Stimulated activated CD8-positive, alpha-beta memory T cell treated with anti-CD3 and anti-CD28 coated beads, Interleukin-15, amount 100 ng/mL, for 48 hours (primary cell): ENCODE data around the gene CHD2.

ENCODE experiments used
- DNase-seq, 2 donors: peaks; one replicate each; pipeline ENCODE4 v3.0.0-alpha.2; 2020; ENCODE audit warnings: low read depth in 2 of 2

CHD2 gene

GRCh38 chr15:92930776-92931175 lies 30.7 kb downstream of the CHD2 start:
- no peak for DNase-seq

DNA sequence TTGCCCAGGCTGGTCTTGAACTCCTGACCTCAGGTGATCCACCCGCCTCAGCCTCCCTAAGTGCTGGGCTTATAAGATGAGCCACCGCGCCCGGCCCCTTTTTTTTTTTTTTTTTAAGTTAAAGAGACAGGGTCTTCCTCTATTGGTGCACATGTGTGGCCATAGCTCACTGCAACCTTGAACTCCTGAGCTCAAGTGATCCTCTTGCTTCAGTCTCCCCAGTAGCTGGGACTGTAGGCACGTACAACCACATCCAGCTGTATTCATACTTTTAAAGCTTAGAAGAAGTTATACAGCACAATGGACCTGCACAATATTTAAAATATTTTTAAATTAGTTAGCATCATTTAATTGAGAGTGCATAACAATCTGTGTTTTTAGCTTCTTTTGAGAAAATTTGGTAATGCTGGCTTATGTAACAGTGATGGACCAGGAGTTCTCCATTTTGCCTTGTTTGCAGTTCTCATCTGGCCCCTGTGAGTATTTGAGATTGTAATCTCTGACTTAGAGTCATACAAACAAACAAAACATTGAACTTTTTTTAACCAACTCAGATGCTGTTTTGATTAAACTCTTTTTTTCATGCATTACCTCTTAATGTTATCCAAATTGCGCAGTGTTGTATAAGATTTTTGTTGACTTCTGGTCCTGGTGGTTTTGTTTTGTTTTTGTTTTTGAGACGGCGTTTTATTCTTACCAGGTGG lies 33.0 kb downstream of the CHD2 start:
- DNase-seq: no peak

DNA sequence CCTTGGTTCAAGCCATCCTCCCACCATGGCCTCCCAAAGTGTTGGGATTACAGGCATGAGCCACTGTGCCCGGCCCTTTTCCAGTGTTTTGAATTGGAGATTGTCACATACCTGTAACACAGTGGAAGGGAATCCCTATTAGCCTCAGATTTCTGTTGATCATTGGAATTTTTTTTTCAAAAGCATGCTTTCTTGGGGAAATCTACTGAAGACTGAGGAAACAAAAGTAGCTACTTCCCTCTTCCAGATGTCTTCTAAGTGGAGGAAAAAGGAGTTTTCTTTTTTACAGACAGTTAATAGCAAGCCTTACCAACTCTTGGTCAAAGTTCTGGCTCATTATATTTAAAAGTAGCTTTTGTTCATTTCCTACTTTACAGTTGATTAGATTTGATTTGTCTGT lies 33.7 kb downstream of the CHD2 start:
- no peak for DNase-seq

GRCh38 chr15:92934716-92935115 lies 34.6 kb downstream of the CHD2 start:
- DNase-seq: no peak

DNA sequence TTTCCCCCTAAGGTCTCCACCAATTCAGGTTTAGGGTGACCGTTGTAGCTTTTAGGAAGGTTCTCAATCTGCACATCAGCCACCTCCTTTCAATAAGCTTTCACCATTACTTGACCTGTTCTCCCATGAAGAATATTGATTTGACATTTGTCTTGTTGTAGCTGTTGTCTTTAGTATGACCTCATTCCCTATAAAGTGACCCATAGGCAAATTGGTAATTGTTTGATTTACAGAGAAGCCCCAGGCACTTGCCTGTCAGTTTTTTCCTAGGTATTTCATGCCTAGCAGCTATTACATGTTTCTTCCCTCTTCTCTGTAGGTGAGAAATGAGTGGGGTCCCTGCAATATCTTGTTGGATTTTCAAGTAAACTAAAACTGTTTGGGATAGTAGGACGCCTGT lies 36.0 kb downstream of the CHD2 start:
- DNase-seq: no peak

- no peak for DNase-seq
These were observed 36.6 kb downstream of the CHD2 start for GRCh38 chr15:92936693-92937092.

DNA sequence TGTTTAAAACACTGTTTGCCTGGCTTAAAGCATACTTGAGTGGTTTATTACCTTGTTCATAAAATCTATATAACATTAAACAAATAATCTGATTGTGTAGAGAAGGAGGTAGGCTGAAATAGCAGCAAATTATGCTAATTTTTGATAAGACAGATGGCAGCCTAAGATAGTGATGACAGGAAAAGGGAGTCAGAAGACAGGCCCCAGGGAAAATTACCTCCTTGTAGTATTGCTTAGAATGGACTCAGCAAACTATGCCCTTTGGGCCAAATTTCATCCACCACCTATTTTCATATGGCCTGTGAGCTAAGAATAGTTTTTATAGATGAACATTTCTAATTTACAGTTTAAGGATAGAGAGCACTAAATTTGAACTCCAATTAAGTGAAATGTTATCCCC lies 37.8 kb downstream of the CHD2 start:
- no peak for DNase-seq

DNA sequence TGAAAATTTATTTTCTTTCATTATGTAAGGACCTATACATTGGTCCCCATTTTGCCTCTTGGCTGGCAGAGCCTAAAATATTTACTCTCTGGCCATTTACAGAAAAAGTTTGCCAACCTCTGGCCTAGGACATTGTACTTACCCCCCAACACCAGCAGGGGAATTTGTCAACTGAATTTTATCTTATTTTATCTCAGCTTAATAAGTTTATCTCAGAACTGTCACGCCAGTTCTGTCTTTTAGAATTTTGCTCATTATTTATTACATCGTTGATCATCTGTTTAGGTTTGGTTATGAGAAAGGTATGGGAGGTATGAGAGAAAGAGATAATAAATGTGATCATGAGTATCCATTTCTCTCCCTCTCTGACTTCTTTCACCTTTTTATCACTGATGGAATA lies 38.3 kb downstream of the CHD2 start:
- no peak for DNase-seq

DNA sequence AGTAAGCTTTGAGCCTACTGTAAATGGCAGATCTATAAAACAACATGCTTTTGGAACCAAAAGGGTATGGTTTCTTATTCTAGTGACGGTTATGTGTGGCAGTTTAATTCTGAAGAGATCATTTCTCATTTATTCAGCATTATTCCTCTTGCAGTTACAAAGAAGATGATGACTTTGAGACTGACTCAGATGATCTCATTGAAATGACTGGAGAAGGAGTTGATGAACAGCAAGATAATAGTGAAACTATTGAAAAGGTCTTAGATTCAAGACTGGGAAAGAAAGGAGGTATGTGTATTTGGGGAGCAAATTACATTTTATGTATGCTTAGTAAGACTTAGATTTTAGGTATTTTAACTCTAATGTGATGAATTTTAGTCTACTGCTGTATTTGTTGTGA lies 41.5 kb downstream of the CHD2 start:
- no peak for DNase-seq

DNA sequence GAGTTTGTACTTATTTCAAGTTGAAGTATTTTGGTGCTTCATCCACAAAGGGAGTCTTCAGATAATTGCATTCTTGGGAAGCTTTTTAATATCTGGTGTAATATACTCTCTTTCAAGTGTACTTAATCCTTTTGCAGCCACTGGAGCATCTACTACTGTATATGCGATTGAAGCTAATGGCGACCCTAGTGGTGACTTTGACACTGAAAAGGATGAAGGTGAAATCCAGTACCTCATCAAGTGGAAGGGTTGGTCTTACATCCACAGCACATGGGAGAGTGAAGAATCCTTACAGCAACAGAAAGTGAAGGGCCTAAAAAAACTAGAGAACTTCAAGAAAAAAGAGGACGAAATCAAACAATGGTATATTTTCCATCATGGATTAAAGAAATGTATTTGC lies 42.6 kb downstream of the CHD2 start:
- DNase-seq: no peak

DNA sequence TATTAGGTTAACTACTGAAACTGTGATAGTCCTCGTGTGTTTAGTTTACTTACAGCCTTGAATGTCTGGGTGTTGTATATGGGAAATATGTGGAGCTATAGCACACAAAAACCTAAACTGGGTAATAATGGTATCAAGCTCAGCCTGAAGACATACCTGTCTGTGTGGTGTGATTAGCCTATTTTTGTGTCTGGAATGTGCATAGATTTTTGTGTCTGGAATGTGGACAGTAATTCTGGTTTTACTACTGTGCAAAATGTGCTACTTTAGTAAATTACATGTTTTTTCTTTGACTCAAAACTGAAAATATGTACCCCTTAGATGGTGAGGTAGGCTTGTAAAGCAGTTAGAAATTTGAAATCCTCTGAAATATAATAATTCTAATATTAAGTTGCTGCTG lies 43.5 kb downstream of the CHD2 start:
- DNase-seq: no peak

DNA sequence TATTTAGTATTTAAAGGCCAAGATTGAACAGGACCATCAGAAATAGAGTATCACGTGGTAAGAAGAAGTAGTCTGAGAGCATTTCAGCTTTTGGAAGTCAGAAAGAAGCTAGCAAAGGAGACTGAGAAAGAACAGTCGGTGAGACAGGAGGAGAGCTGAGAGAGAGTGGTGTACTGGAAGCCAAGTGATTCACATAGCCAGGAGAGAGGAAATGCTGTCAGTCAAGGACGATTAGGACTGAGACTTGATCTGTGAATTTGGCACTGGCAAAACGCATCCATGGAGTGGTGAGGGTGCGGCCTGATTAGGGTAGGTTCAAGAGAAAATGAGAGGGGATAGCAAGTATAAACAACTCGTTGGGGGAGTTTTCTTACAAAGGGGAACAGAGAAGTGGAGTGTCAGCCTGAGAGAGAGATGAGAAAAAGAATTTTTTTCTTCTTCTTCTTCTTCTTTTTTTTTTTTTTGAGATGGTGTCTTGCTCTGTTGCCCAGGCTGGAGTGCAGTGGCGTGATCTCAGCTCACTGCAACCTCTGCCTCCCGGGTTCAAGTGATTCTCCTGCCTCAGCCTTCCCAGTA lies 44.9 kb downstream of the CHD2 start:
- DNase-seq: no peak

DNA sequence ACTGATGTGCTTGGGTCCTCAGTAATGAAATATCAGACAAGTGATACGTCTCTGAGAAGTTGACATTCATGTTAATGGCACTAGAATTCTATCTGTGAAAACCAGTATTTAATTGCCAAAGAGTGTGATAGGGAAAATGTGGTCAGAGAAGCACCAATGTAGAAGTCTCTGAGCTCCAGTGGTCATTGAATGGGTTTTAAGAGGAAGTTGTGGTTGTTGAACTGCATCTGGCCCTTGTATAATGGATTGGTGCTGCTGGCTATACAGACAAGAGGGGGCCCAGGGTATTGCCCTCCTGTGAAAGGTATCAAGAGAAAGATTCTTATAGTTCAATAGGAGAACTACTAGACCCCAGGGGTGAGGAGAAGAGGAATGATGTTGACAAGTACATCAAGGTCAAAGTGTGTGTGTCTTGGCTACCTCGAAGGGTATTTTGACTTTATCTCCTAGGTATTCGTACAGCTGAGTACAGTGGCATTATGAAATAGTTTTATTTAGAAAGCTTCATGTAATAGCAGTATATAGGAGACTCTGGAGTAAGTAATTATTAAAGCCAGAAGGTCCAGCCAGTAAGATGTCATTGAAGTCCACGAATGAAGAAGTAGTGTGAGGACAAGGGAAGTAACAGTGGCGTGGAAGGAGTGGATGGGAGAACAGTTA lies 47.1 kb downstream of the CHD2 start:
- DNase-seq: no peak

DNA sequence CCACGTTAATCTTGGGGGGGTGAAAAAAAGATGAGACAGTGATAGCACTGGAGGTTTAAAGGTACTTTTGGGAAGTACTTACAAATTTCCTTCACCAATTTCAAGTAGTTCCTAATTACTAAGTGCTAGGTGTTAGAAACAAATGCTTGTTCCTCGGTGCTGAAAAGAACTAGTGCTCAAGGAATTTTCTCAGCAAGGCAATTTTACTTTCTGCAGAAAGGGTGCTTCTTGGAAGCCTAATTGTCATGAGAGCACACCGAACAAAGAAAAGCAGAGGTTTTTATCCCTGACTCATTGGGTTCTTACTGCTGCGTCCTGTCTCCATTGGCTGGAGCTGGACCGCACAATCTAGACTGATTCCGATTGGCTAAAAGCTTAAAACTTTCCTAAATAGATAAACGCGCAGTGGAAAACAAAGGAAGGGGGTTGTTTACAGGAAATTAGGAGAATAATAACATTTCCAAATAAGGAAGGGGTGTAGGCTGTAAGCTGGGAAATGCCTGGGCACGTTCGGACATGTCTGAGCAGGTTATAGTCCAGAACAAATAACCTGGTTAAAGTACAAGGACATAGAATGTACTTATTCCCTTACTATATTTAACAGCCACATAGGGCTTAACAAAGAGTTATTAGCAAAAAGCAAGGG lies 49.6 kb downstream of the CHD2 start:
- DNase-seq: no peak

GRCh38 chr15:92951800-92952457 lies 51.8 kb downstream of the CHD2 start:
- no peak for DNase-seq

DNA sequence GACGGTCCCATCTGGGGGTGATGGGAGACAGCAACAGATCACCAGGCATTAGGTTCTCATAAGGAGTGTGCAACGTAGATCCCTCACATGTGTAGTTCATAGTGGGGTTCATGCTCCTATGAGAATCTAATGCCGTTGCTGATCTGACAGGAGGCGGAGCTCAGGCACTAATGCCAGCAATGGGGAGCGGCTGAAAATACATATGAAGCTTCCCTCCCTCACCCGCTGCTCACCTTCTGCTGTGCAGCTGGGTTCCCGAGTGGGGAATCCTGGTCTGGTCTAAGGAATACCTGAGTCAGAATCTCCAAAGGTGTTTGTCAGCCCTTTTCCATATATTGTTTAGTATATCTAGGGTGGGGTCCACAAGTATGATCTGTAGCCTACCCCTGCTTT lies 52.3 kb downstream of the CHD2 start:
- no peak for DNase-seq

DNA sequence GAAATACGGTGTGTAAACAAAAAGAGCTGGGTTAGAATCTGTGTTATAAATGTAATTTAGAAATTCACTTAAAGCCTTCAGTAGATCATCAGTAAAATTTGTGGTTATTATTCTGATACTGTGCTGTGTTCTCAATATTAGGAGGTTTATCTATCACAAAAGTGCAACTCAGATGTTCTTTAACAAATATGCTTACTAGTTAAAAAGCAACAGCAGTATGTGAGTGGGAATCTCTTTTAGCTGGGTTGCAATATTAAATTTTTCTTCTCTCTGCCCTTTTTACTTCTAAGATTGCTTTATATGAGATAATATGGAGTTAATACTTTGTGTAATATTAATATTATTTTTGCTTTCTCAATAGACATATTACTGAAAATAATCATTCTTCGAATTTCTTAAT lies 53.4 kb downstream of the CHD2 start:
- no peak for DNase-seq

- DNase-seq: no peak
These were observed 53.9 kb downstream of the CHD2 start for GRCh38 chr15:92954002-92954401.

- DNase-seq: no peak
These were observed 54.5 kb downstream of the CHD2 start for GRCh38 chr15:92954578-92954977.

GRCh38 chr15:92955706-92956105 lies 55.6 kb downstream of the CHD2 start:
- no peak for DNase-seq

DNA sequence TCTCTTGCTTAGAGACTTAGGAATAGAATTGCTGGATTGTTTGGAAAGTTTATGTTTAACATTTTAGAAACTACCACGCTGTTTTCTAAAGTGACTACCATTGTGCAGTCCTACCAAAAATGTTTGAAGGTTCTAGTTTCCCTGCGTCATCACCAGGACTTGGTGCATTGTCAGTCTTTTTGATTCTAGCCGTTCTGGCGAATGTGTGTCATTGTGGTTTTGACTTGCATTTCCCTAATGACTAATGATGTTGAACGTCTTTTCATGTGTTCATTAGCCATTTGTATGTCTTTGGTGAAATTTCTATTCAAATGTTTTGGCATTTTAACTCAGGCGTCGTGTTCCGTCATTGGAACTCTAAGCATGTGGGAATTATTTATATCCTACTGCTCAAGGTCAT lies 58.0 kb downstream of the CHD2 start:
- peak; percentile 26 to 27 for DNase-seq

GRCh38 chr15:92959219-92959618 lies 59.1 kb downstream of the CHD2 start:
- DNase-seq: no peak
